Germinal center (tissue), 1 donor: ENCODE data around the gene ZSCAN5B.
A peak's percentile ranks its signal among the peaks of the same experiment; 100 is the strongest.

ENCODE experiments used
- DNase-seq: peaks from one replicate; pipeline ENCODE4 v3.0.0; 2012; ENCODE audit warnings: mixed read lengths, low spot score

Gene ZSCAN5B

GRCh38 chr19:56145698-56146097 is 51.9 kb downstream of the ZSCAN5B start:
- no peak for DNase-seq

DNA sequence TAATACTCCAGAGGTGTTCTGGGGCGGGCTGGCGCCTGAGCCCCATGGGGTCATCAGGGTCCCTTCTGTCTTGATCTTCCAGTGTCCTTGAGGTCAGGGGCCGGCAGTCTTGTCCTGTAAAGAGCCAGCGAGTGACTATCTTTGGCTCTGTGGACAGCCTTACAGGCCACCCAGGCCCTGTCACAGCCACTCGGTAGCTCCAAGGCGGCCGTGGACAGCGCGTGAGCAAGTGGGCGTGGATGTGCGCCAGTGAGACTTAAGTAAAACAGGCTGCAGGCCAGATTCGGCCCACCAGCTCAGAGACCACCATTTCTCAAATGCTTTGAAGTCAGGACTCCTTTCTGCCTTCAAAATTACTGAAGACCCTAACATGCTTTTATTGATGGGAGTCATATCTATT is 52.8 kb downstream of the ZSCAN5B start:
- DNase-seq, result no peak

GRCh38 chr19:56144376-56144775 is 53.2 kb downstream of the ZSCAN5B start:
- DNase-seq, result no peak

DNA sequence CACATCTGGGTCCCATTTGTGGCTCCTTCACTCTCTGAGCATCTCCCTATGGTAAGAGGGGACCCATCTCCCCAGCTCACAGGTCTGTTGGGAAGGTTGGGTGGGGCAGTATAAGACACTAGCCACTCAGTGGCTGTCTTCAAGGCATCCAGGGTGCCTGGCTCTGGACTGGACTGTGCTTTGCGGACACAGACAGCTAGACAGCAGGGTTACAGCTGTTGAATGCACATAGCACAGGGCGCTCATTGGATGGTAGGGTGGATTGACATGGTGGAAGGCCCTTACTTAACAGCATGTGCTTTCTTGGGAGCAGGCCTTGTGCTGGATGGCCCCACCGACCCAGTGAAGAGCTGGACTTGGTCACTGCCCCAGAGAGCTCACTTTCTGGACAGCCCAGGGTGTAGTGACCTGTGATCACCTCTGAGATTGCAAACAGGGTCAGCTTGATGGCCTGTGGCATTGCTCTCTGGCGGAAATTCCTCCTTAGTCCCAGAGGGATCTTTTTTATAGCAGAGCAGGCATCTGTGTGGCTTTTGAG is 54.6 kb downstream of the ZSCAN5B start:
- DNase-seq, result no peak

DNA sequence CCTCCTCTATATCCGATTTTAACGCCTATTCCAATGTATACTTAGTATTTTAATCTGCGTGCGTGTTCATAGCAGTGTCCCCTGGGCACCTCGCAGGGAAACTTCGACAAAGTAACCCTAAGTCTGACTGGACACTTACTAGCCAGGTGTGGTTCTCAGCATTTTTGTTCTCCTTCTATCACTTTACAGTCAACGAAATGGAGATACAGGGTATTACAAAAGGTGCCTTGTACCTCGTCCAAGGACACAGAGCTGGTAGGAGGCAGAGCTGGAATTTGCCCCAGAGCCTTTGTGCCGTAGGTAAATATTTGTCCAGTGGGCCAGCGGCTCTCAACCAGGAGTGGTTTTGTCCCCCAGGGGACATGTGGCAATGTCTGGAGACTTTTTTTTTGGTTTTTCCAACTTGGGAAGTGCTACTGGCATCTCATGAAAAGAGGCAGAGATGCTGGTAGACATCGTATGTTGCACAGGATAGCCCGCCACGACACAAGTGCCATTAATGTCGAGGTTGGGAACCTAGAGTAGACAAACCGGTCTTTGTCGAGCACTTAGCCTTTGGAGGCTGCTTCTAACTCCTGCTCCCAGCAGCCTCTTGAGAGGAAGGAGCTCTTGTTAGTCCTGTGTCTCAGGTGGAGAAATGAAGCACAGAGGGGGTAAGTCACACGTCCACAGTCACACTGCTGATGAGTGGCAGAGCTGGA is 55.3 kb downstream of the ZSCAN5B start:
- DNase-seq, result no peak

DNA sequence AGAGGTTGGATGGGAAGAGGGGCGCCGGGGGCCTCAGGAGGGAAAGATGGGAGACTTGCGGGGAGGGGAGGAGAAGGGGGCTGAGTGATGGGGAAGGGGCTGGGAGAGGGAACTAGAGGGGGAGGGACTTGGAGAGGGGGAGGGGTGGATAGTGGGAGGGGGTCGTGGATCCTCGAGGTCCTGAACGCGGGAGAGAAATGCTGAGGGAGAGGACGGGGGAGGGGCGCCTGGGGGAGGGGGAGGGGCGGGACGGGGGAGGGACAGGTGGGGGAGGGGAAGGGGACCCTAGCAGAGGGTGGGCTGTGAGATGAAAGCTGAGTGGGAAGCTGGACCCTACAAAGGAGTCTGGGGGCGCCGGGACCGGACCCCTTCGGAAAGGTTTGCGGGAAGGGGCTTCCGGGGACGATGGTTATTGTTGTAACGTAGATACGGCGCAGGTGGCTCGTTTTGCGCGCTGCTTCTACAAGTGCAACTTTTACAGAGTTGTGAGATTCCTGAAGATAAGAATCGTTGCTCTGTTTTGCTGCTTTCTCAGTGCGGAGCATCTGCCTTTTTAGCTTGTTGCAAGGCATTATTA is 56.1 kb downstream of the ZSCAN5B start:
- no peak for DNase-seq

GRCh38 chr19:56140583-56141416 is 56.8 kb downstream of the ZSCAN5B start, which contains the start of gene ZNF444:
Gene ZNF444, plus strand, starts transcription at chr19:56141287. Its CDS starts 5,625 bp downstream, at chr19:56146912.
- peak; percentile 99 for DNase-seq

GRCh38 chr19:56139847-56140582 is 57.6 kb downstream of the ZSCAN5B start:
- no peak for DNase-seq
